HG03066 (cell line): Measurements from ENCODE around the gene SKOR1.

Experiments used
- ATAC-seq: cut with Tn5 transposase; IDR thresholded peaks from one replicate; pipeline ENCODE4 v1.9.1; 2021; ENCODE audit warnings: low read depth; ENCODE audit not compliant: unreplicated experiment

The SKOR1 gene

DNA sequence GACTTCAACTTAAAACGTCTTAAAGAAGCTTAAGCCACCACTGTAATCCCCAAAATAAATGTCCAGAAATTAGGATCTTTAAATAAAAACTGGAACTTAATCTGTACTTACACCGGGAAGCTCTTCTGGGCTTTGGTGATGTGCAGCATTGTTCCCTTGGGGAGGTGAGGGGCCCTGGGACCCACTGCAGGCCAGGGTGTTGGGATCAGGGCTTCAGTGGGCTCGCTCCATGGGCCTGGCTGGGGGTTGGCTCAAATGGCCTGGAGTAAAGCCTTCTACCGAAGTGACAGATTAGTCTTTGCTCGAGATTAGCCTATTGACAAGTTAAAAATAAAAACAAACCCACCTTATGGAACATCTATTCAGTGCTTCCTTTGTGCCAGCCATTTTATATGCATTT lies 20.7 kb downstream of the SKOR1 start:
- no peak for ATAC-seq

DNA sequence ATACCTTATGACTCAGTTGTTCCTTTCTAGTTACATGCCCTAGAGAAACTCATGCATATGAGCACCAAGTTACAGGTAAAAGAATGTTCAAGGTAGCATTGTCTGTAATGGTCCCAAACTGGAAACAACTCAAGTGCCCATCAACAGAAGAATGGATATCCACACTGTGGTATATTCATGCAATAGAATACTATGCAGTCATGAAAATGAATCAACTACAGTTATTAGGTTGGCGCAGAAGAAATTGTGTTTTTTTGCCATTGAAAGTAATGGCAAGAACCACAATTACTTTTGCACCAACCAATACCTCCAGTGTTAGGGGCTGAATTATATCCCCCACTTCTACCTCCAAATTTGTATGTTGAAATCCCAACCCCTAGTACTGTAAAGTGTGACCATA lies 24.2 kb downstream of the SKOR1 start:
- ATAC-seq: no peak

DNA sequence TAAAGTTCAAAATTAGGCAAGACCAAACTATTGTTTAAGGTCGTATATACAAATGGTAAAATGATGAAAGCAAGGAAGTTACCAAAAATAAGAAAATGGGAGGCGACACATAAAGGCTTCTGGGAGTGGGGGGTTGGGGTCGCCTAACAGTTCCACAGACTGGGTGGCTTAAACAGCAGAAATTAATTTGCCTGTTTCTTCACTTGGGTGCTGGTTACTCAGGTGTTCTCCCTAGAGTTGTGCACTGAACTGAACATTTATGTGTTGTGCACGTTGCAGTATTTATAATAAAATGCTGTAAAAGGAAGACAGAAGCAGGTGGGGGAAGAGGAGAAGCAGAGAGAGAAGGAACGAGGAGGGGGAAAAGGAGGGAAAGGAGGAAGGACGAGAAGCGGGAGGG lies 25.0 kb downstream of the SKOR1 start:
- no peak for ATAC-seq

DNA sequence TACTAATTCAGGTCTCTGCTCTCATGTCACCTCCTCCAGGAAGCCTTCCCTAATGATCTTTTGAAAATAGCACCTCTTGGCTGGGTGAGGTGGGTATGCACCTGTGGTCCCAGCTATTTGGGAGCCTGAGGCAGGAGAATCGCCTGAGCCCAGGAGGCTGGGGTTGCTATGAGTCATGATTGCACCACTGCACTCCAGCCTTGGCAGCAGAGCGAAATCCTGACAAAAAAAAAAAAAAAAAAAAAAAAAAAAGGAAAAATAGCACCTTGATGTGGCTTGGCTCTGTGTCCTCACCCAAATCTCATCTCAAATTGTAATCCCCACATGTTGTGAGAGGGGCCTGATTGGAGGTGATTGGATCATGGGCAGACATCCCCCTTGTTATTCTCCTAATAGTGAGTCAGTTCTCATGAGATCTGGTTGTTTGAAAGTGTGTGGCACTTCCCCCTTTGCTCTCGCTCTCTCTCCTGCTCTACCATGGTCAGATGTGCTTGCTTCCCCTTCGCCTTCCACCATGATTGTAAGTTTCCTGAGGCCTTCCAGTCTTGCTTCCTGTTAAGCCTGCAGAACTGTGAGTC lies 25.8 kb downstream of the SKOR1 start:
- ATAC-seq: no peak

DNA sequence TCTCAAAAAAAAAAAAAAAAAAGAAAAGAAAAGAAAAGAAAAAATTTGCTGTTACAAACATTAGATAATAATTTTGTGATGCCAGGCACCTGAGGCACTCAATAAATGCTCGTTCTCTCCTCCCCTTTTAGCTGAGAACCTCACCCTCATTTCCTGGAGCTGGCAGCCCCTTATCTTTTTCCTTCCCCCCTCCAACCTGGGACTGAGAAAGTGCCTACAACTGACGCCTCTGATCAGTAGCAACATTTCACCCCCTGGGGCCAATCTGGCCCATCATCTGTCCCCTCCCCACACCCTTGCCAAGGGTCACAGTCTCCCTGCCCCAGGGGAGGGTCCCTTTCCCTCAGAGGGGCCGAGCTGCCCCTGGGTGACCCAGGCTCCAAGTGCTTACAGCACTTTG lies 27.1 kb downstream of the SKOR1 start:
- no peak for ATAC-seq

DNA sequence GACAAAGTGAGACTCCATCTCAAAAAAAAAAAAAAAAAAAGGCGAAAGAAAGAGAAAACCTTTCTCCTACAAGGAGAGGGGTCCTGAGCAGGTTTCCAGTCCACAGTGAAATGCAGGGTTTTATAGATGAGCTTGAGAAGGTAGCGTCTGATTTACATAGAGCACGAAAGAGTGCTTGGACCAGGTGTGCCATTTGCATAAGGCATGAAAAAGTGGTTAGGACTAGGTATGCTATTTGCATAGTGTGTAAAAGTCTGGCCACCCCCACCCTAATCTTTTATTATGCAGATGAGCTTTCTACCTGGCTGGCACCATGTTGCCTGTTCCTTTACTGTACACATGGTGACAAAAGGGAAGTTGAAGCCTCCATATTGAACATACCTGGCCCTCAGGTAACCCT lies 28.1 kb downstream of the SKOR1 start:
- no peak for ATAC-seq

DNA sequence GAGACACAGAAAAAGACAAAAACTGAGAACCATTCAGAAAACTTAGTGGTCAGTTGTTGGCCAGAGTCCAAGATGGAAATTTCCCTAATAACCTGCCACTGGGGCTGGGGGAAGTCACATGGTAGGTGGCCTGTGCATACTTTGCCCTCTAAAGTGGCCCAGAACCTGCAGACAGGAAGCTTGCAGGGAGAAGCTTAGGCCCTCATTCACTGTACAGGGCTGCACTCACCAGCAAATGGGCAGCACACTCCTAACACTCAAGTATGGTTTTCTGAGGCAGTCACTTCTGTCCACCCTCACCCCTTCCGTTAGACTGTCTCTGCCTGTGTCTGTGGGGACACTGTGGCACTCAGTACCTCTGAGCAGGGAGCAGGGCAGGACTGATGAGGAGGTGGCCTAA lies 29.0 kb downstream of the SKOR1 start:
- no peak for ATAC-seq

DNA sequence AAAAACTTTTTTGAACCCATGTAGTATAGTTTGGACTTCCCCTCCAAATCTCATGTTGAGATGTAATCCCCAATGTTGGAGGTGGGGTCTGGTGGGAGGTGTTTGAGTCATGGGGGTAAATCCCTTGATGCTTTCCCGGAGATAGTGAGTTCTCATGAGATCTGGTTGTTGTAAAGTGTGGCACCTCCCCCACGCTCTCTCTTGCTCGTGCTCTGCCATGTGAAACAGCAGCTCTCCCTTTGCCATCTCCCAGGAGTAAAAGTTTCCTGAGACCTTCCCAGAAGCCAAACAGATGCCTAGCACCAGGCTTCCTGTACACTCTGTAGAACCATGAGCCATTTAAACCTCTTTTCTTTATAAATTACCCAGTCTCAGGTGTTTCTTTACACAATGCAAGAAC lies 30.5 kb downstream of the SKOR1 start:
- ATAC-seq: no peak

DNA sequence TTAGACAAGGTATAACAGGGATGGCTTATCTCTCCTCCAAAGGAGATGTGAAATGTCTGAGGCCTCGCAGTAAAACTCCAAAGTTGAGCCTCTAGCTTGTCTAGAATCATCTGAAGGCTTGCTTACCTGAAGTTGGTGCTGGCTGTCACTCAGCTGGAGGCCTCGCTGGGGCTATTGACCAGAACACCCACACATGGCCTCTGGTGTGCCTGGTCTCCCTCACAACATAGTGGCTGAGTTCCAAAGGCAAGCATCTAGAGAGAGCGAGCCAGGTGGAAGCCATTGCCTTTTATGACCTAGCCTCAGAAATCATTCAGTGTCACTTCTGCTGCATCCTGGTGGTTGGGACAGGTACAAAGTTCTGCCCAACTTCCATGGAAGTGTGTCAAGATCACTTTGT lies 31.9 kb downstream of the SKOR1 start:
- ATAC-seq: no peak

DNA sequence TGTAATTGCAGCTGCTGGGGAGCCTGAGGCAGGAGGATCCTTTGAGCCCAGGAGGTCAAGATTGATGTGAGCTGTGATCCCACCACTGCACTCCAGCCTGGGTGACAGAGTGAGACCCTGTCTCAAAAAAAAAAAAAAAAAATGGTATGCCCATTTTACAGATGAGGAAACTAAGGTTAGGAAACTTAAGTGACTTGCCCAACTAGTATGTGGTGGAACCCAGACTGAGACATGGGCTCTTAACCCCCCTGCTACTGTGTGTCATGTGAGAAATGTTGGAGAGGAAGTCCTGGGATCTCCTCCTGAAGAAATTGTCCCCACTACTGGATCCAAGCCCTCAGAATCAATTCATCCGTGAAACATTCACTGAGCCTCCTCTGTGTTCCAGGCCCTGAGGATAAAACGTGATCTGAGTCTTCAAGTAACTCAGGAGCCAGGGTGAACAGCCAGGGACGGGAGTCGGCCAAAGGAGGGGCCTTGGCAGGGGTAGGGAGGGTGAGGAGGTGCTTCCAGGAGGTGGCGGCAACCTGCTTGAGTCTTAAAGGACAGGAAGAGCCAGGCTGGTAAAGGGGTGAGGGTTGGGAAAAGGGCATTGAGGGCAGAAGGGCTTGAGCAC lies 34.1 kb downstream of the SKOR1 start:
- ATAC-seq: no peak

DNA sequence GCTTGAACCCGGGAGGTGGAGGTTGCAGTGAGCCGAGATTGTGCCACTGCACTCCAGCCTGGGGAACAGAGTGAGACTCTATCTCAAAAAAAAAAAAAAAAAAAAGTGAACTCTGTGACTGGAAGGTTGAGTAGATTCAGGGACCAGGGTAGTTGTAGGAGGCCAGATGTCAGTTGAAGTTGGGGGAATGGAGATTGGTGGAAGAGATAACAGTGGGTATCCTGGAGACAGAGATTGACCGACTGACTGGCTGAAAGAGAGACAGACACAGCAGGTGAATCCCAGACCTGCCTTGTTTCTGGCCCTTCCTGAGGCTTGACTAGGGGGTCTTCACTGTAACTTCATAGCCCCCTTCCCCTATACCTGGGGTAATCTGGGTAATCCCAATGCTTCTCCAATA lies 36.7 kb downstream of the SKOR1 start:
- ATAC-seq: no peak

DNA sequence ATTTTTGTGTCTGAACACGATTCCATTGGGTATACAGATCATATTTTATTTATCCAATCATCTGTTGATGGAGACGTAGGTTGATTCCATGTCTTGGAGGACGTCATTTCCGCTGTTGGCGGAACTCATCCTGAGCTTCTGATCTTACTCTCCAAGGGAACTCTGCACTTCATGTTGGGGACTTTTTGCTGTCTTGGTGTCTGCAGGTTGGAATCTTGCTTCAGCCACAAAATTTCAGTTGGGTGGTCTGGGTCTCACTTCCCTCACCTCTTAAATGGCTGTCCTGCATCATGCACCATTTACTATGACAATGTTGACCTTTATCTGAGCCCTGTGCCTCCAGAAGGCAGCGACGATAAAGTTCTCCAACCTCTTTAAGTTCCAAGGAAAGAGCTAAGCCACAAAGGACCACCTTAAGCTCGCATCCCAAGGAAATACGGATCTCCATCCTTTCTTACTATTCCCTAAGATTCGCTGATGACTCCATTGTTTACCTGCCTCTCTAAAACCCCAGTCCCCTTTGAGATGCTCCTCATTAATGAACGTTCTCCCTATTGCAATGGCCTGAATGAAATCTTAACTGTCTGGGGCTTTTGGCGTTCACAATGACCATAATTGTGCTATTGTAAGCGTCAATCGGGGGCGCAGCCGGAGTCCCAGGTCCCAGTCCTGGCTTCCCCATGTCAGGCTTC lies 37.6 kb downstream of the SKOR1 start:
- ATAC-seq: peak; percentile 28

DNA sequence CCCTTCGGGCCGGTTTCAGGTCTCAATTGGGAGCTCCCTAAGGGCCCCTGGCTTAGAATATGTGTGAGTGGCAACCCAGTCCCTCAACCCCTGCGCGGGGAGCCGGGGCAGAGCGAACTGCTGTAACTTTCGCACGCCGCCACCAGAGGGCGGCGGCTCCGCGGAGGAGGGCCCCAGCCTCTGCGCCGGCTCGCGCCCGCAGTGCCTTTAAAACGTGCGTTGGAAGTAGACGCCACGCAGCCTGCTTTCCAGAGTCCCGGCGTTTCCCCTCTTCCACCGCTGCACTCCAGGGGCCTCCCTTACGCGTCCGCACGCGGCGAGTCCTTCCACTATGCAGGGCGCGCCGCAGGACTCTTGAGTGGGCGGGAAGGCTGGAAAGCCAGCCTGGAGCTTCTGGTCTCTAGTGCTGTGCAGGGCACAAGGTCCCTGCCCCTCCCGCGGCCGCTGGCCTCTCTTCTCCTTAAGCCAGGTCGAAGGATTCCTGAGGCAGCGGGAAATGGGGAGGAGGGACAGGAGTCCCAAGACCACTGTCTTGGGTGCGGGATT lies 38.2 kb downstream of the SKOR1 start:
- peak; percentile 88 for ATAC-seq

DNA sequence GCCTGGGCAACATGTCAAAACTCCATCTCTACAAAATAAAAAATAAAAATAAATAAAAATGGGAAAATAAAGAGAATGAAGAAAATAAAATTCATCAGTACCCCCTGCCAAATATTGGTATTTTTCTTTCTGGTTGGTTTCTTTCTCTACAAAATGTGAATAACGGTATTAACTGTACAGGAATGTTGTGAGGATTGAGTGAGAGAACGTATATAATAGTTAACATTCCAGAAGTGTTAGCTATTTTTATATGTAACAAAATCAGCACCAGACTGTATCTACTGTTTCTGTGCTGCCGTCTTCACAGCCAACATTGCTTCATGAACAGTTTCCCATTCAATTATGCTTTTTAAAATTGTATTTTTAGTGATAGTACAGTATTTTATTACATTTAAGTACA lies 40.0 kb downstream of the SKOR1 start:
- ATAC-seq: no peak

DNA sequence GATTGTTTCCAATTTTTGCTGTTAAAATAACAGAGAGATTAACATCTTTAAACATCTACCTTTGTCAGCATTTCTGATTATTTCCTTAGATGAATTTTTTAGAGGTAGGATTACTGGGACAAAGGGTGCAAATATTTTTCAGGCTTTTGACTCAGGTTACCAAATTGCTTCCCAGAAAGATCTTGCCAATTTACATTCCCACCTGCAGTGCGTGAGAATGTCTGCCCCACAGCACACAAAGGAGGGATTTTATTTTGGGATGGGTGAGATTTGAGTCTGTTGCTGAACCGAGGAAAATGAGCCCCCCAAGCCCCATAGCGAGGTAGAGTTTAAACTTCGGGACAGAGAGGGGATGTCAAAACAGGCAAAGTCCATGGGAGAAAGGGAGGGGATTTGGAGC lies 40.5 kb downstream of the SKOR1 start:
- no peak for ATAC-seq

DNA sequence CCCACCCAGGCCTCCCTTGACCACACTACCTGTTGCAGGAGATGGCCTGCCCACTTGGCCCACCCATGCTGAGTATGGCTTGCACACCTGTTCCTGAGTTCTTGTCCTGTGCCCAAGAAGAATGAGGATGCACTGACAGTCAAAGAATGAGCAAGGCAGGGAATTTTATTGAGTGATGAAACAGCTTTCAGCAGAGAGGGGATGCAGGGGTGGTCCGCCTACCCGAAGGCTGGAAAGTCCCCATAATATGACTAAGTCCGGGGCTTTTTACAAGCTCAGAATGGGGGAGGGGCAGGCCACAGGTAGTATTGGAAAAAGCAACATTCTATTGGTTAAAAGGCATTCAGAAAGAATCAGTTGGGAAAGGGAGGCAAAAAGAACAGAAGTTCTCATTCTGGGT lies 44.4 kb downstream of the SKOR1 start:
- ATAC-seq: no peak

DNA sequence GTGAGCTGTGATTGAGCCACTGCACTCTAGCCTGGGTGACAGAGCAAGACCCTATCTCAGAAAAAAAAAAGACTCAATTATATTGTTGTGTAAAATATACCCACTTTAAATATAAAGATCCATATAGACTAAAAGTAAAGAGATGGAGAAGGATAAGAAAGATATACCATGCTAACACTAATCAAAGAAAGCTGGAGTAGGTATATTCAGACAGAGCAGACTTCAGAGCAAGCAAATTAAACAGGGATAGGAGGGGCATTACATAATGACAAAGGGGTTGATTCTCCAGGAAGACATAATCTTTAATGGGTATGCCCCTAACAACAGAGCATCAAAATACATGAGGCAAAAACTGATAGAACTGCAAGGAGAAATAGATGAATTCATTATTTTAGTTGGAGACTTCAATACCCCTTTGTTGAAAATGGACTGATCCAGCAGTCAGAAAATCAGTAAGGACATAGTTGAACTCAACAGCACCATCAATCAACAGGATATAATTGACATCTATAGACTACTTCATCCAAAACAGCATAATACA lies 45.6 kb downstream of the SKOR1 start:
- no peak for ATAC-seq

DNA sequence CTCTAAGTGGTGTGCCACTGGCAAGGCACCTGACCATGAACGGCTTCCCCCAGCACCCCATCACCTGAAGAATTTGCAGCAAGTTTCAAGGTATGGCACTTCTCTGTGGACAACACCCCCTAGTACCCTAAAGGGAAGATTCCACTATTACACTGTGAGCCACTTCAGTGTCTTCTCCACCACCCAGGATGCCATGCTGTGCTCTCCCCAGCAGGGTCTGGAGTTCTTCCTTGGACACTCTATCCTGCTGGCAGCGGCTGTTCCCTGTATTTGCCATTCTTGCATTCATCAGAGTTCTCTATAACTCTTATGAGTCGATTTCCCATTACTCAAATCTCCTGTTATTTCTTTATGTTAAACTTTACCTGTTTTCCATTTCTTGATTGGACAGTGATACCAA lies 48.5 kb downstream of the SKOR1 start:
- ATAC-seq: no peak

DNA sequence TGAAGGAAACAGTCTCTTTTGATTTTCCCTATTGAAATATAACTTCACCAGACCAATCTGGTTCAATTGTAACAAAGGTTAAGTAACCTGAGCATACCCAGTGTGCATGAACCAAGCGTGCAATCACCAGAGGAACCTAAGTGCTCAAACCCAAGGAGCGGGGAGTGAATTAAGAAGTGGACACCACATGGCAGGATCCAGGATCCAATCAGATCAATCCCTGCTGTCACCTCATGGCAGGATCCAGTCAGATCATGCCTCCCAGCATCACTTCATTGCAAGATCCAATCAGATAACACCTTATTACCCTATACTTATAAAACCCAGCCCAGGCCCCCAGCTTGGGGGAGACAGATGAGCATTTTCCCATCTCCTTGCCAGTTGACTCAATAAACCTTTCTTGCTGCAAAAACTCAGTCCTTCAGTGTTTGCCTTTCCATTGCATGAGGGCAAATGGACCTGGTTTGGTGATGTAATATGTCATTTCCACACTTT lies 53.5 kb downstream of the SKOR1 start:
- ATAC-seq: no peak

DNA sequence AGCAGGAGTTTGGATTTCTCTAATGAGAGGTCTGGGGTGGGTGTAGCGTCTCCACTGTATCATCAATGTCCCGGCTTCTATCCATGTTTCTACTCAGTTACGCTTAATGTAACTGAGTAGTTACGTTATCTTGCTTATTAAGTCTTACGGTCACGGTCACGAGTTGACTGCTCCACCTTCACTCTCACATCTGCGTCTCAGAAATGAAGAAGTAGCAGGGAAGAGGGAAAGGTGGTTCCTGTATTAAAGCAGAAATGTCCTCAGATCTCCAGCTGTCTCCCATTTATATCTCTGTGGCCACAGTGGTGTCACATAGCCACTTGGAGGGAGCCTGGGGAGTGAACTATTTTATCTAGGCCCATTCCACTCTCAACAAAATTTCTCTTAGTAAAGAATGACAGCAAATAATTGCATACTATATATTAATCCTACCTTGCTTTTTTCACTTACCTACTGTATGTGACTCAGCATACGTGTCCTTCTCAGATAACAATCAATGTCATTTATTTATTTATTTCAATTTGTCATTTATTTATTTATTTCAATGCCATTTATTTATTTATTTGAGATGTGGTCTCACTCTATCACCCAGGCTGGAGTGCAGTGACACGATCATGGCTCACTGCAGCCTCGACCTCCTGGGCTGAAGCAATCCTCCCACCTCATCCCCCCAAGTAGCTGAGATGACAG lies 54.3 kb downstream of the SKOR1 start:
- ATAC-seq: no peak

DNA sequence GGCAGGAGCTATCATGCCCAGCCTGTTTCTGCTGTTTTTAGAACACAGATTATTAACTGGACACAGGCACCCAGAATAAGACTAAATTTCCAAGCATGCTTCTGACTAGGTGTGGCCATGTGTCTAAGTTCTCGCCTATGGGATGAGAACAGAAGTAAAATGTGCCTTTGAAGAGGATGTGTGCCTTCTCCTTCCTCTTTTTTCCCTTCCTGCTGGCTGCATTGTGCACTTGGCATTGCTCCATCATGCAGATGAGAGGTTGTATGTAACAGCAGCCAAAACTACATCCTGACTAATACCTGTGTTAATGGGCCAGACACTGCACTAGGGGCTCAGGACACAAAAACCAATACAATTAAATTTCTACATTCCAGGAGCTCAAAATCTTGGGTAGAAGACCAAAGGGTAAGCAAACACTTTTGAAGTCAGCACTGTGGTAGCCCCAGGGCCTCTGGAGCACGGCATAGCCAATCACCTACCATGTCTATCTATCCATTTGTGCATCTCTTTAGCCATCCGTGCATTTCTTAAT lies 55.4 kb downstream of the SKOR1 start:
- ATAC-seq: no peak
